Ramos (cell line): Measurements from ENCODE around the gene PSRC1.
"Not testable (repeated sequence)": the region's sequence is repeated elsewhere in the genome, so short reads cannot be mapped to it uniquely, and the experiment has no call there.

ENCODE experiments used
- in situ Hi-C: fragments of 300-500 bp; cut with MboI; formaldehyde crosslinking; loops from one replicate; pipeline ENCODE4 v1.14.3; 2022; ENCODE audit warnings: low sequenced_read_pairs; ENCODE audit not compliant: unreplicated experiment

Gene PSRC1

GRCh38 chr1:109282952-109283747 lies at the start of gene PSRC1:
Gene PSRC1 (minus strand): TSS chr1:109283145.
- in situ Hi-C loops, result no loop called here

- in situ Hi-C loops, result no loop called here
Measured at GRCh38 chr1:109331113-109331512, 48.2 kb upstream of the PSRC1 start.

- in situ Hi-C loops, result no loop called here
Measured at GRCh38 chr1:109327285-109327684, 44.3 kb upstream of the PSRC1 start.

- in situ Hi-C loops, result no loop called here
Measured at GRCh38 chr1:109322974-109323373, 40.0 kb upstream of the PSRC1 start.

GRCh38 chr1:109319114-109319513 lies 36.2 kb upstream of the PSRC1 start:
- in situ Hi-C loops, result no loop called here

- in situ Hi-C loops, result no loop called here
Measured at GRCh38 chr1:109316506-109316905, 33.6 kb upstream of the PSRC1 start.

GRCh38 chr1:109315288-109315687 lies 32.3 kb upstream of the PSRC1 start:
- in situ Hi-C loops, result no loop called here

GRCh38 chr1:109314795-109315194 lies 31.9 kb upstream of the PSRC1 start:
- in situ Hi-C loops, result no loop called here

GRCh38 chr1:109312978-109313775 lies 30.2 kb upstream of the PSRC1 start:
- in situ Hi-C loops, result no loop called here

- in situ Hi-C loops, result no loop called here
Measured at GRCh38 chr1:109312246-109312645, 29.3 kb upstream of the PSRC1 start.

- in situ Hi-C loops, result no loop called here
Measured at GRCh38 chr1:109309347-109309746, 26.4 kb upstream of the PSRC1 start.

- in situ Hi-C loops, result no loop called here
Measured at GRCh38 chr1:109307274-109308021, 24.5 kb upstream of the PSRC1 start.

GRCh38 chr1:109306832-109307273 lies 23.9 kb upstream of the PSRC1 start, which contains the start of gene MYBPHL:
Gene MYBPHL (minus strand): TSS chr1:109307011. CDS start chr1:109306991, 20 bp downstream.
- in situ Hi-C loops, result no loop called here

- in situ Hi-C loops, result not testable (repeated sequence)
Measured at GRCh38 chr1:109305991-109306390, 23.0 kb upstream of the PSRC1 start.

- in situ Hi-C loops, result no loop called here
Measured at GRCh38 chr1:109304226-109304920, 21.4 kb upstream of the PSRC1 start.

- in situ Hi-C loops, result no loop called here
Measured at GRCh38 chr1:109301874-109302273, 18.9 kb upstream of the PSRC1 start.

- in situ Hi-C loops, result no loop called here
Measured at GRCh38 chr1:109300650-109301151, 17.8 kb upstream of the PSRC1 start.

GRCh38 chr1:109299558-109300343 lies 16.8 kb upstream of the PSRC1 start:
- in situ Hi-C loops, result no loop called here
